Epidermal melanocyte (primary cell): ENCODE measurements around the gene SCFD1.

Experiments used
- DNase-seq: peaks from one replicate; pipeline ENCODE4 v3.0.0; 2011; ENCODE audit warnings: low spot score; ENCODE audit not compliant: insufficient read length

SCFD1 gene

GRCh38 chr14:30754778-30755177 is 132.7 kb downstream of the SCFD1 start:
- DNase-seq: no peak

DNA sequence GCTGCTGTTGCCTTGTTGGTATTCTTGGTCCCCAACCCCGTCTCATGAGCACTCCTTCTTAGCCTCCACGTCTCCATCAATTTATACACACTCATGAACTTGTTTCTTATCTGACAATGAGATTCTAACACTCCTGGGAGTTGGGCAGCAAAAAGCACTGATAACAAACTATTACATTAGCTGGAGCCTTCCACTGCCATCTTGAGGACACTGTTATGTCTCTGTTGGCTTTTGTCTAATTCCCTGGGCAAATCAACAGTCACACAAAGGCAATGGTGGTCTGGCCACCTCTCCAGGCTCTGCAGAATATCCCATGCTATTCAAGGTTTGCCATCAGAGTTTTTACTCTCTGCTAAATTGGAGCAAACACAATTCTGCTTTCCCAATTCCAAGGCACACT is 134.5 kb downstream of the SCFD1 start:
- no peak for DNase-seq

GRCh38 chr14:30757082-30757481 is 135.0 kb downstream of the SCFD1 start:
- no peak for DNase-seq

DNA sequence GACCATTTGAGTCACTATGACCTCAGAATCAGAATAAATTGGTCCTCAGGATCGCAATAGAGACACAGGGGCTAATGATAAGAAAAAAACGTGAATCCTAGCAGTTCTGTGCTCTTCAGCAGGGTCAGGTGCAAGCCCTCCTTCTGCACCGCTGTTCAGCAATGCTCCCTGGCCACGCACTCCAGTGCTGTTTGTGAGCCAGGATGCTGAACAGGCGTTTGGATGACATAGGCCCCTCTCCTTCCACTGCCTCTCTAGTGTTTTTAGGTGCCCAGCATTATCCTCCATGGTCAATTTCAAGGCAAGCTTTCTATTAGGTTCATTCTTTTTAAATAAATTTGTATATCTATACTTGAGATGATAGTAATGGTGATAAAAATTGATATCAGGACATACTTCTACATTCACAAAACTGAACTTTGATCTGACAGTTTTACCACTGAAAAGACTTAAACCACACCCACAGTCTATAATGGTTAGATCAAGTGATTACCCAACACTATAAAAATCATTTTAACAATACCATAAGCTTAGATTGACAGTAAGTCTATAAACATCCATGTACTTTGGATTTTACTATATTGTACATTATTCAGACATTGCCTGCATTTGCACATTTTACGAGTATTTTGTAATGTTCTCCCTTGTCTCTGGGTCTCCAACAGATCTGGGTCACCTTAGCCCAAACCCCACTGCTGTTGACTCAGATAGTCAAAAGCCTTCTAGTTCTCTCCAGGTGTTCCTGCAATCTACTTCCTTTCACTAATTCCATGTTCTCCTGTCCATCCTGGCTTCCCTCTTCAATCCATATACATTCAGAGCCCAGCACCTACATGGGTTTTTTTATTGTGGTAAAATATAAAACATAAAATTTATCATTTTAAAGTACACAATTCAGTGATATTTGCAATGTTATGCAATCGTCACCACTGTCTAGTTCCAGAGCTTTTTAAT is 137.3 kb downstream of the SCFD1 start:
- no peak for DNase-seq

DNA sequence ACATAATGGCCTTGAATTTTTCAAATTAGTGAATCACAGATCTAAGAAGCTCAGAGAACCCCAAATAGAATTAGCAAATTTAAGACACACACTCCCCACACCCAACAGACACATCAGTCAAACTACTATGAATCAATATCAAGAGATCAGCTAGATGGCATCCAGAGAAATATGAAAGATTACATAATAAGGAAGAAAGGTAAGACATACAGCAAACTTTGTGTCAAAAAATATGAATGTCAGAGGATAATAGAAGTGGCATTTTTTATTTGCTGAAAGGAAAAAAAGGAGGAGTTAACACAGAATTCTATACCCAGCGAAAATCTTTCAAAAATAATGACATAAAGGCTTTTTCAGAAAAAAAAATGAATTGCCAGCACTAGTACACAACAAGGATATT is 141.8 kb downstream of the SCFD1 start:
- DNase-seq: no peak

GRCh38 chr14:30767624-30768023 is 145.5 kb downstream of the SCFD1 start:
- DNase-seq: no peak

- DNase-seq: no peak
Observed at GRCh38 chr14:30768791-30769190, 146.7 kb downstream of the SCFD1 start.

DNA sequence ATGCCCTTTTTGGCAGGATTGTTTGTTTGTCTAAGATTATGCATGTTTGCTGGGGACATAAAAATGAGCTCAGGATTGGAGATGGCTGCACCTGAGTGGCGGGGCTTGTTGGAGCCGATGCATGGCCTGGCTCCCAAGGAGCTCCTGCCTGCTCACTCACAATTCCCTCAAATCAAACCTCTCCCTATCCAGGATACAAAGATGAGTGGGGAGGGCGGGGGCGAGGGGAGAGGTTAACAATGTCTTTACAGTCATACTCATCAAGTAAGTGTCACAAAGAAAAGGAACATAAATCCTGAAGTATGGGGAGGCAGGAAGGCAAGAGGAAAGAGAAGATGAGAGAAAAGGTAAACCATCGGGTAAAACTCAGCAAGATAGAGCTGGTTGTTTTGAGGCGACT is 148.3 kb downstream of the SCFD1 start:
- DNase-seq: no peak

DNA sequence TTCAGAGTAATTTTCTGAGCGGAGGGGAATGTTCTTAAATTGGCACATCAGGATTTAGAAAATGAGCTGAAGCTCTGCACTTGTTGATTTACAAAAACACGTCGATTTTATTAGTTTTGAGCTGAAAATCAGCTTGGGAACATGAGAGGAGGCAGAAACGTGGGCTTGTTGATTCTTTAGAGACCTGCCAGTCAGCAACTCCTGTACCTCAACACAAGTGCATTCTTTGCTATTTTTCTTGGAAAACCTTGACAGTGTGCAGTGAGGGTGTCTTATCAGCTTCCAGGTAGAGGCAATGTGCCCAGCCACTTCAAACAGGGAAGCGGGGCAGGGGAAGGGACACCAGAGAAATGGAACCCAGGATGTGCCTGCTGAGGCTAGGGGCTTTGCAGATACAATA is 149.5 kb downstream of the SCFD1 start:
- DNase-seq: no peak

DNA sequence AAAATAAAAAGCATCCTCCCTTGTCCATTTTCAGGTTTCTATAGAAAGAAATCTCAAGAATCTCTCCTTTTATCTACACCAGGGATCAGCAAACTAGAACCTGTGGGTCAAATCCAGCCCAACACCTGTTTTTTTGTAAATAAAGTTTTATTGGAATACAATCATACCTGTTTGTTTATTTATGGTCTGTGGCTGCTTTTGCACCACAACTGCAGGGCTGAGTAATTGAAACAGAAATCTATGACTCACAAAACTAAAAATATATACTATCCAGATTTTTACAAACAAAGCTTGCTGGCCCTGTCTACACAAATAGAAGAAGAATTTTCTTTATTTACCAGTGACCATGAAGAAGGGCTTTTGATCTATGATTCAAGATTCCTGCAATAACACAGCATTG is 157.1 kb downstream of the SCFD1 start:
- DNase-seq: no peak
